ENCODE results near the gene CACNG5.

DNA sequence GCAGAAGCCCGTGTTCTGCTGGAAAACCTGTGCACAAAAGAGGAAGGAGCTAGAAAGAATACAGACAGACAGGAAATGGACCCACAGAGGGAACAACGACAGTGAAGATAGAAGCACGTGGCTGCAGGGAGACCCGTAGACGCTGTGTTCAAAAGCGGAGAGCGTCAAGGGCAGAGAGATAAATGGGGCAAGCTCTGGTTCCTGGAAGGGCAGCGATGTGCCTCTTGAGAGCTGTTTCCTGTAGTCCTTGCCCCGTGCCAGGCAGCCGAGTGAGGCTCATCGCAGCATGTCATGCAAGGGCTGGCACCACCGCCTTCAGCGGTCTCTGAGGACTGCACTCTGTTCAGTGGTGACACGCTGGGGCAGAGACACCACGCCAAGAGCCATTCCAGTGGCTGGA, 43.6 kb upstream of the CACNG5 start:
- TF ChIP-seq, protein P1, sequence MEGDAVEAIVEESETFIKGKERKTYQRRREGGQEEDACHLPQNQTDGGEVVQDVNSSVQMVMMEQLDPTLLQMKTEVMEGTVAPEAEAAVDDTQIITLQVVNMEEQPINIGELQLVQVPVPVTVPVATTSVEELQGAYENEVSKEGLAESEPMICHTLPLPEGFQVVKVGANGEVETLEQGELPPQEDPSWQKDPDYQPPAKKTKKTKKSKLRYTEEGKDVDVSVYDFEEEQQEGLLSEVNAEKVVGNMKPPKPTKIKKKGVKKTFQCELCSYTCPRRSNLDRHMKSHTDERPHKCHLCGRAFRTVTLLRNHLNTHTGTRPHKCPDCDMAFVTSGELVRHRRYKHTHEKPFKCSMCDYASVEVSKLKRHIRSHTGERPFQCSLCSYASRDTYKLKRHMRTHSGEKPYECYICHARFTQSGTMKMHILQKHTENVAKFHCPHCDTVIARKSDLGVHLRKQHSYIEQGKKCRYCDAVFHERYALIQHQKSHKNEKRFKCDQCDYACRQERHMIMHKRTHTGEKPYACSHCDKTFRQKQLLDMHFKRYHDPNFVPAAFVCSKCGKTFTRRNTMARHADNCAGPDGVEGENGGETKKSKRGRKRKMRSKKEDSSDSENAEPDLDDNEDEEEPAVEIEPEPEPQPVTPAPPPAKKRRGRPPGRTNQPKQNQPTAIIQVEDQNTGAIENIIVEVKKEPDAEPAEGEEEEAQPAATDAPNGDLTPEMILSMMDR (conservative IDR thresholded peaks at IDR 0.05; ENCODE audit: low read depth in 2 of 2) = no peak
- TF ChIP-seq REST (IDR thresholded peaks at IDR 0.05; ENCODE audit: unreplicated experiment) = no peak
- TF ChIP-seq ZNF462 (CRISPR knock-in tag; IDR thresholded peaks at IDR 0.05) = no peak

Measured in GM23338 (cell line).